GM12864 (cell line): ENCODE results near the gene FBXL7.

Experiments
- DNase-seq: peaks from one replicate; pipeline ENCODE4 v3.0.0-alpha.2; 2011; ENCODE audit warnings: low read depth
- H3K4me3 ChIP-seq: 2 replicates; pipeline ENCODE4 v1.5.1; 2011; ENCODE audit warnings: mild to moderate bottlenecking, low read depth, low read length, control low read depth
- CTCF ChIP-seq: IDR thresholded peaks from 2 replicates; pipeline ENCODE4 v1.5.1; 2011; ENCODE audit warnings: low read depth, mild to moderate bottlenecking, moderate library complexity, low read length, control low read depth, inconsistent platforms; ENCODE audit errors: missing control alignments

Gene FBXL7

GRCh38 chr5:15647251-15647650, 147.3 kb downstream of the FBXL7 start:
- H3K4me3 ChIP-seq, result no peak overlapping the region
- no peak for DNase-seq
- no peak for TF ChIP-seq CTCF

- H3K4me3 ChIP-seq, result no peak overlapping the region
- TF ChIP-seq CTCF, result no peak
- DNase-seq, result no peak
These were observed 150.3 kb downstream of the FBXL7 start for GRCh38 chr5:15650266-15650665.

- TF ChIP-seq CTCF, result no peak
- no peak for DNase-seq
- no peak overlapping the region for H3K4me3 ChIP-seq
These were observed 154.8 kb downstream of the FBXL7 start for GRCh38 chr5:15654779-15655178.

GRCh38 chr5:15655683-15656082, 155.7 kb downstream of the FBXL7 start:
- TF ChIP-seq CTCF, result no peak

GRCh38 chr5:15664961-15665360, 165.0 kb downstream of the FBXL7 start:
- no peak for DNase-seq
- TF ChIP-seq CTCF, result no peak
- no peak overlapping the region for H3K4me3 ChIP-seq

More at GRCh38 chr5:15655683-15656082, 155.7 kb downstream of the FBXL7 start:
- DNase-seq, result no peak
- H3K4me3 ChIP-seq, result no peak overlapping the region

GRCh38 chr5:15669826-15670225, 169.8 kb downstream of the FBXL7 start:
- no peak for TF ChIP-seq CTCF
- no peak overlapping the region for H3K4me3 ChIP-seq
- DNase-seq, result no peak

- no peak overlapping the region for H3K4me3 ChIP-seq
- TF ChIP-seq CTCF, result no peak
- no peak for DNase-seq
These were observed 174.7 kb downstream of the FBXL7 start for GRCh38 chr5:15674716-15675115.
